ENCODE data around the gene IER3.

DNA sequence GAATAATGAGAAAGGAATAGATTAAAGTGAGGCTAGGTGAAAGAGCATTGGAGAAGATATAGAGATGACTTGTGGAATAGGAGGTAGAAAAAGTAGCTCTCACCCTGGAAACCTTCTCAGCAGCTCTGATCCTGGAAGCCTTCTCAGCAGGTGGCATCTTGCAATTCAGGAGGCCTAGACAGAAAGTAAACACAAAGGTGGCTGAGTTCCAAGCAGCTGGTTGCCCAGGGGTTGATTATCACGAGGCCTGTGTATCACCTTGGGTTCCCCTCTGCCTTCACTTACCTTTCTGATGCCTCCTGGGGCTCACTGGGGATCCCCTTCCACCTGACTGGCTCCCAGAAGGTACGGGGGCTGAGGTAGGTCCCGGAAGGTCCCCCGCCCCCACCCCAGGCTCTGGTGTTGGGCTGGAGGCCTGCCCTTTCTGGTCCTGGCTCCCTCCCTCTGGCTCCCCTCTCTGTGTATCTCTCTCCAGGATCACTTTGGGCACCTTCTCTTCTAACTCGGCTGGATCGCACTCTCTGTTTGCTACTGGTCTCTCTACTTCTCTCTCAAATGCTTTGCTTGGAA is 37.0 kb downstream of the IER3 start:
- TF ChIP-seq, protein P1, sequence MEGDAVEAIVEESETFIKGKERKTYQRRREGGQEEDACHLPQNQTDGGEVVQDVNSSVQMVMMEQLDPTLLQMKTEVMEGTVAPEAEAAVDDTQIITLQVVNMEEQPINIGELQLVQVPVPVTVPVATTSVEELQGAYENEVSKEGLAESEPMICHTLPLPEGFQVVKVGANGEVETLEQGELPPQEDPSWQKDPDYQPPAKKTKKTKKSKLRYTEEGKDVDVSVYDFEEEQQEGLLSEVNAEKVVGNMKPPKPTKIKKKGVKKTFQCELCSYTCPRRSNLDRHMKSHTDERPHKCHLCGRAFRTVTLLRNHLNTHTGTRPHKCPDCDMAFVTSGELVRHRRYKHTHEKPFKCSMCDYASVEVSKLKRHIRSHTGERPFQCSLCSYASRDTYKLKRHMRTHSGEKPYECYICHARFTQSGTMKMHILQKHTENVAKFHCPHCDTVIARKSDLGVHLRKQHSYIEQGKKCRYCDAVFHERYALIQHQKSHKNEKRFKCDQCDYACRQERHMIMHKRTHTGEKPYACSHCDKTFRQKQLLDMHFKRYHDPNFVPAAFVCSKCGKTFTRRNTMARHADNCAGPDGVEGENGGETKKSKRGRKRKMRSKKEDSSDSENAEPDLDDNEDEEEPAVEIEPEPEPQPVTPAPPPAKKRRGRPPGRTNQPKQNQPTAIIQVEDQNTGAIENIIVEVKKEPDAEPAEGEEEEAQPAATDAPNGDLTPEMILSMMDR (conservative IDR thresholded peaks at IDR 0.05; ENCODE audit: low read depth in 2 of 2) = no peak
- TF ChIP-seq POLR2AphosphoS5 (IDR thresholded peaks at IDR 0.05; ENCODE audit: low read depth) (no peak), EZH2 (IDR thresholded peaks at IDR 0.05; ENCODE audit: low read depth, unreplicated experiment) (no peak), CREB1 (CRISPR knock-in tag; IDR thresholded peaks at IDR 0.05; ENCODE audit: low read depth) (no peak), JUNB (IDR thresholded peaks at IDR 0.05; ENCODE audit: unreplicated experiment) (no peak), NANOG (IDR thresholded peaks at IDR 0.05; ENCODE audit: borderline replicate concordance) (no peak), EZH2phosphoT487 (IDR thresholded peaks at IDR 0.05; ENCODE audit: unreplicated experiment) (no peak), STAT1 (IDR thresholded peaks at IDR 0.05; ENCODE audit: unreplicated experiment) (no peak), ZNF331 (CRISPR knock-in tag; IDR thresholded peaks at IDR 0.05; ENCODE audit: low read depth) (no peak)
- TF ChIP-seq, protein P2, sequence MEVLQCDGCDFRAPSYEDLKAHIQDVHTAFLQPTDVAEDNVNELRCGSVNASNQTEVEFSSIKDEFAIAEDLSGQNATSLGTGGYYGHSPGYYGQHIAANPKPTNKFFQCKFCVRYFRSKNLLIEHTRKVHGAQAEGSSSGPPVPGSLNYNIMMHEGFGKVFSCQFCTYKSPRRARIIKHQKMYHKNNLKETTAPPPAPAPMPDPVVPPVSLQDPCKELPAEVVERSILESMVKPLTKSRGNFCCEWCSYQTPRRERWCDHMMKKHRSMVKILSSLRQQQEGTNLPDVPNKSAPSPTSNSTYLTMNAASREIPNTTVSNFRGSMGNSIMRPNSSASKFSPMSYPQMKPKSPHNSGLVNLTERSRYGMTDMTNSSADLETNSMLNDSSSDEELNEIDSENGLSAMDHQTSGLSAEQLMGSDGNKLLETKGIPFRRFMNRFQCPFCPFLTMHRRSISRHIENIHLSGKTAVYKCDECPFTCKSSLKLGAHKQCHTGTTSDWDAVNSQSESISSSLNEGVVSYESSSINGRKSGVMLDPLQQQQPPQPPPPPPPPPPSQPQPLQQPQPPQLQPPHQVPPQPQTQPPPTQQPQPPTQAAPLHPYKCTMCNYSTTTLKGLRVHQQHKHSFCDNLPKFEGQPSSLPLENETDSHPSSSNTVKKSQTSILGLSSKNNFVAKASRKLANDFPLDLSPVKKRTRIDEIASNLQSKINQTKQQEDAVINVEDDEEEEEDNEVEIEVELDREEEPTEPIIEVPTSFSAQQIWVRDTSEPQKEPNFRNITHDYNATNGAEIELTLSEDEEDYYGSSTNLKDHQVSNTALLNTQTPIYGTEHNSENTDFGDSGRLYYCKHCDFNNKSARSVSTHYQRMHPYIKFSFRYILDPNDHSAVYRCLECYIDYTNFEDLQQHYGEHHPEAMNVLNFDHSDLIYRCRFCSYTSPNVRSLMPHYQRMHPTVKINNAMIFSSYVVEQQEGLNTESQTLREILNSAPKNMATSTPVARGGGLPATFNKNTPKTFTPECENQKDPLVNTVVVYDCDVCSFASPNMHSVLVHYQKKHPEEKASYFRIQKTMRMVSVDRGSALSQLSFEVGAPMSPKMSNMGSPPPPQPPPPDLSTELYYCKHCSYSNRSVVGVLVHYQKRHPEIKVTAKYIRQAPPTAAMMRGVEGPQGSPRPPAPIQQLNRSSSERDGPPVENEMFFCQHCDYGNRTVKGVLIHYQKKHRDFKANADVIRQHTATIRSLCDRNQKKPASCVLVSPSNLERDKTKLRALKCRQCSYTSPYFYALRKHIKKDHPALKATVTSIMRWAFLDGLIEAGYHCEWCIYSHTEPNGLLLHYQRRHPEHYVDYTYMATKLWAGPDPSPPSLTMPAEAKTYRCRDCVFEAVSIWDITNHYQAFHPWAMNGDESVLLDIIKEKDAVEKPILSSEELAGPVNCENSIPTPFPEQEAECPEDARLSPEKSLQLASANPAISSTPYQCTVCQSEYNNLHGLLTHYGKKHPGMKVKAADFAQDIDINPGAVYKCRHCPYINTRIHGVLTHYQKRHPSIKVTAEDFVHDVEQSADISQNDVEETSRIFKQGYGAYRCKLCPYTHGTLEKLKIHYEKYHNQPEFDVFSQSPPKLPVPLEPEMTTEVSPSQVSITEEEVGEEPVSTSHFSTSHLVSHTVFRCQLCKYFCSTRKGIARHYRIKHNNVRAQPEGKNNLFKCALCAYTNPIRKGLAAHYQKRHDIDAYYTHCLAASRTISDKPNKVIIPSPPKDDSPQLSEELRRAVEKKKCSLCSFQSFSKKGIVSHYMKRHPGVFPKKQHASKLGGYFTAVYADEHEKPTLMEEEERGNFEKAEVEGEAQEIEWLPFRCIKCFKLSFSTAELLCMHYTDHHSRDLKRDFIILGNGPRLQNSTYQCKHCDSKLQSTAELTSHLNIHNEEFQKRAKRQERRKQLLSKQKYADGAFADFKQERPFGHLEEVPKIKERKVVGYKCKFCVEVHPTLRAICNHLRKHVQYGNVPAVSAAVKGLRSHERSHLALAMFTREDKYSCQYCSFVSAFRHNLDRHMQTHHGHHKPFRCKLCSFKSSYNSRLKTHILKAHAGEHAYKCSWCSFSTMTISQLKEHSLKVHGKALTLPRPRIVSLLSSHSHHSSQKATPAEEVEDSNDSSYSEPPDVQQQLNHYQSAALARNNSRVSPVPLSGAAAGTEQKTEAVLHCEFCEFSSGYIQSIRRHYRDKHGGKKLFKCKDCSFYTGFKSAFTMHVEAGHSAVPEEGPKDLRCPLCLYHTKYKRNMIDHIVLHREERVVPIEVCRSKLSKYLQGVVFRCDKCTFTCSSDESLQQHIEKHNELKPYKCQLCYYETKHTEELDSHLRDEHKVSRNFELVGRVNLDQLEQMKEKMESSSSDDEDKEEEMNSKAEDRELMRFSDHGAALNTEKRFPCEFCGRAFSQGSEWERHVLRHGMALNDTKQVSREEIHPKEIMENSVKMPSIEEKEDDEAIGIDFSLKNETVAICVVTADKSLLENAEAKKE (CRISPR knock-in tag; IDR thresholded peaks at IDR 0.05) = no peak
- TF ChIP-seq, protein P3, sequence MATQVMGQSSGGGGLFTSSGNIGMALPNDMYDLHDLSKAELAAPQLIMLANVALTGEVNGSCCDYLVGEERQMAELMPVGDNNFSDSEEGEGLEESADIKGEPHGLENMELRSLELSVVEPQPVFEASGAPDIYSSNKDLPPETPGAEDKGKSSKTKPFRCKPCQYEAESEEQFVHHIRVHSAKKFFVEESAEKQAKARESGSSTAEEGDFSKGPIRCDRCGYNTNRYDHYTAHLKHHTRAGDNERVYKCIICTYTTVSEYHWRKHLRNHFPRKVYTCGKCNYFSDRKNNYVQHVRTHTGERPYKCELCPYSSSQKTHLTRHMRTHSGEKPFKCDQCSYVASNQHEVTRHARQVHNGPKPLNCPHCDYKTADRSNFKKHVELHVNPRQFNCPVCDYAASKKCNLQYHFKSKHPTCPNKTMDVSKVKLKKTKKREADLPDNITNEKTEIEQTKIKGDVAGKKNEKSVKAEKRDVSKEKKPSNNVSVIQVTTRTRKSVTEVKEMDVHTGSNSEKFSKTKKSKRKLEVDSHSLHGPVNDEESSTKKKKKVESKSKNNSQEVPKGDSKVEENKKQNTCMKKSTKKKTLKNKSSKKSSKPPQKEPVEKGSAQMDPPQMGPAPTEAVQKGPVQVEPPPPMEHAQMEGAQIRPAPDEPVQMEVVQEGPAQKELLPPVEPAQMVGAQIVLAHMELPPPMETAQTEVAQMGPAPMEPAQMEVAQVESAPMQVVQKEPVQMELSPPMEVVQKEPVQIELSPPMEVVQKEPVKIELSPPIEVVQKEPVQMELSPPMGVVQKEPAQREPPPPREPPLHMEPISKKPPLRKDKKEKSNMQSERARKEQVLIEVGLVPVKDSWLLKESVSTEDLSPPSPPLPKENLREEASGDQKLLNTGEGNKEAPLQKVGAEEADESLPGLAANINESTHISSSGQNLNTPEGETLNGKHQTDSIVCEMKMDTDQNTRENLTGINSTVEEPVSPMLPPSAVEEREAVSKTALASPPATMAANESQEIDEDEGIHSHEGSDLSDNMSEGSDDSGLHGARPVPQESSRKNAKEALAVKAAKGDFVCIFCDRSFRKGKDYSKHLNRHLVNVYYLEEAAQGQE (IDR thresholded peaks at IDR 0.05; ENCODE audit: unreplicated experiment) = no peak
- TF ChIP-seq, protein P4, sequence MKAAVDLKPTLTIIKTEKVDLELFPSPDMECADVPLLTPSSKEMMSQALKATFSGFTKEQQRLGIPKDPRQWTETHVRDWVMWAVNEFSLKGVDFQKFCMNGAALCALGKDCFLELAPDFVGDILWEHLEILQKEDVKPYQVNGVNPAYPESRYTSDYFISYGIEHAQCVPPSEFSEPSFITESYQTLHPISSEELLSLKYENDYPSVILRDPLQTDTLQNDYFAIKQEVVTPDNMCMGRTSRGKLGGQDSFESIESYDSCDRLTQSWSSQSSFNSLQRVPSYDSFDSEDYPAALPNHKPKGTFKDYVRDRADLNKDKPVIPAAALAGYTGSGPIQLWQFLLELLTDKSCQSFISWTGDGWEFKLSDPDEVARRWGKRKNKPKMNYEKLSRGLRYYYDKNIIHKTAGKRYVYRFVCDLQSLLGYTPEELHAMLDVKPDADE (IDR thresholded peaks at IDR 0.05) = no peak
